ENCODE data around the gene CTNS.

CTNS gene

DNA sequence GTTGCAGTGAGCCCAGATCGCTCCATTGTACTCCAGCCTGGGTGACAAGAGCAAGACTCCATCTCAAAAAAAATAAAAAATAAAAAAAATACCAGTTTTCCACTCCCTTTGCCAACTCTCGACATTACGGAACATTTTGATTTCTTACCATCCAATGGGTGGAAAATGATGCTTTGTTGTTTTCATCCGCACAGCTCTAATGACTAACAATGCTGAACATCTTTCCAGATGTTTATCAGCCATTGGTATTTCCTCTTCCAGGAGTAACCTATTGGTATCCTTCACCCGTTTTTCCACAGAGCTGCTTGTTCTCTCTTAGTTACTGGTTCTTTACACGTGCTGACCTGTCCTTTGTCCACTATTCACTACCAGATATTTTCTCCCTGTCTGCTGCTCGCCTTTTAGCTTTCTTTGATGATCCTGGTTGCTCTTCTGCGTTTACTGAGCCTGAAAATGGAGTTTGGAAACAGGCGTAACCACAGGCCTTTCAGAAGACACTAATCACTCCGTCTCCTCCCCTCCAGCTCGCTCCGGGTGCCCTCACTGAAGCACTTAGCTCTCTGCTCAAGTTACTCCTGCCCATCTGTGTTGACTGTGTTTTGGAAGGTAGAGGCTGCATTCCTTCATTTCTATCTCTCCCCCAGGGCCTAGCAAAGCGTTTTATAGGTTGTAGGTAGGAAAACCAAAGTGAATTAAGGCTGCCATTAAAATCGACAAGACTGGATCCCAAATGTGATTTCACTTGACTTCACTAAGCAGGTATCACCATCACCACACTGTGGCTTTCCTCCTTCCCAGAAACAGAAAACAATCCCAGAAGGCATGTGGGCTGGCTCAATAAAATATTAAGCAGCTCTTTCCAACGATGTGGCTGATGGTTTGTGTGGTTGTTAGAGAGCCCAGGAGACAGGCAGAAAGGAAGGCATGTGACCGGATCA is 9.5 kb upstream of the CTNS start:
- DNase-seq = no peak

DNA sequence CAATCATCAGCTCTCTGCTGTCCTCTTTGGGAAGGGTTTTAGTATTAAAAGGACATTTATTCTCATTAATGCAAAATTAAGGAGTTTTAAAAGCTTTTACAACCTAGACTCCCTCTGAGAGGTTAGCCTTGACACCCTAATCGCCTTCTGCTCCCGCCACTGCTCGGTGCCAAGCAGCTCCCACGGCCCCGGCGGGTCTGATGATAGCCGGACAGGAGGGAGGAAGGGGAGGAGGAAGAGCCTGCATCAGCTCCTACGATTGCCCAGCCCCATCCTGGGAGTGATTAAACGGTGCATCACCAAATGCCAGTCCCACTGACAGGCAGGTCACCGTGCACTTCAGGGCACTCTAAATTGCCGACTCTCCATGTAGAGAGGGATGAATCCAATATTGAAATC is 8.8 kb upstream of the CTNS start:
- no peak for DNase-seq

DNA sequence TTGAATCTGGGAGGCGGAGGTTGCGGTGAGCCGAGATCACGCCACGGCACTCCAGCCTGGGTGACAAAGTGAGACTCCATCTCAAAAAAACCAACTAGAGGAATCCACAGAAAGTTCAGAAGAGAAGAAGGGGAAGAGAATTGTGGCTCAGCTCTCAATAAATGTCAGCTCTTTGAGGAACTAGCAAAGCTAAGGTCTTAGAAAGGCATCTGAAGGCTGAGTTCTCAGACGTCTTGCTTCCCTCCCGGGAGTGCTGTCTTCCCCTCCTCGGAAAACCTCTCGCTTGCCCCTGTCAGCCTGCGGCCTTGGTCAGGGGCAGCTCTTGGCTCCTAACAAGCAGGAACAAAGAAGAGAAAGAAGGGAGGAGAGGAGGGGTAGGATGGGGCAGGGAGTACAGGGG is 5.8 kb upstream of the CTNS start:
- no peak for DNase-seq

DNA sequence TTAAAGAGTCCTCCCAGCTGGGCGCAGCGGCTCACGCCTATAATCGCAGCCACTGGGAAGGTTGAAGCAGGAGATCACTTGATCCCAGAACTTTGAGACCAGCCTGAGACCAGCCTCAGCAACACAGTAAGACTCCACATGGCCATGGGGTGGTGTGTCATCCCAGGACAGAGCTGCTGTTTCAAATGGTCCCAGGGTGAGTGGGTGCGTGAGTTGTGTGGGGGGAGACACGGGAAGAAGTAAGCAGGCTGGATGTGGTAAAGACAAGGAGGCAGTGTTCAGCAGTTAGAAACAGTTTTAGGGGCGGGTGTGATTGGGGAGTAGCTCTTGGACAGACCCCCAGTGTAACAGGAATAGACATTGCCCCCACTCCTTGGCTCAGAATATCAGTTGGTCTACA is 4.3 kb upstream of the CTNS start:
- DNase-seq = no peak

DNA sequence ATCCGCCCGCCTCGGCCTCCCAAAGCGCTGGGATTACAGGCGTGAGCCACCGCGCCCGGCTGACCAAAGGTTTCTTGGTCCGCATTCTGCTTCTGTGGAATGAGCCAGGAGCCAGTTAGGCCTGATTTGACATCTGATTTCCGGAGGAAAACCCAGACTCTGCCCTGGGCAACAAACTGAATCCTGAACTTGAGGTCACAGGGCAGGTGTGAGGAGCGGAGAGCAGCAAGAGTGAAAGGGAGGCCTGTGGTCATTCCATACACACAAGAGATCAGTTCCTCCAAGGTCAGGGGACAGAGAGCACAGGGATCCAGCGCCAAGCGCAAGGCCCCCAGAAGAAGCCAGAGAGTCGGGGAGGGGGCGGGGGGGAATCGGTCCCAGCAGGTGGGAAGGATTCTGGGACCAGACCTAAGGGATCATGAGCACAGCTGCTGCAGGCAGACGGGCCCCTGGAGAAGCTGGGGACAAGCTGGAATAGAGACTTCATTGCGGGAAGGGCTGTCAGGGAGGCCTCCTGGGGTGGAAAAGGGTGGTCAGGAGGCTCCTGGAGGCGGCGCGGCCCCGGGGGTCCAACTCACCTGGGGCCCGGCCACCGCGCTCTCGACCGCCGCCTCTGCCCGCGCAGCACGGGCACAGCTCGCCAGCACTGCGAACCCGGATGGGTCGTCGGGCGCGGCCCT is 946 bp upstream of the CTNS start:
- no peak for DNase-seq

DNA sequence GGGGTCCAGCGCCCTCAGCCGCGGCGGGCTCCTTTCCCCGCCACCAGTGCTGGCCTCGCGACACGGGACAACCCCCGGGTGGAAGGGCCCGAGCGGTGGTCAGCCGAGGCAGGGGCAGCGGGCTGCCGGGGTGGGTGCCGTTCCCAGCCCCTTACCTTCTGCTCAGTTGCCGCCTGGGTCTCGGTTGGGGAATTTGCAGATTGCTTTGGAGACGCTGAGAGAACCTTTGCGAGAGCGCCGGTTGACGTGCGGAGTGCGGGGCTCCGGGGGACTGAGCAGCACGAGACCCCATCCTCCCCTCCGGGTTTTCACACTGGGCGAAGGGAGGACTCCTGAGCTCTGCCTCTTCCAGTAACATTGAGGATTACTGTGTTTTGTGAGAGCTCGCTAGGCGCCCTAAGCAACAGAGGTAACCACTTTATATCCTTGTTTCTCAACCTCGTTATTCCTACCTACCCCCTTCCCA is 381 bp downstream of the CTNS start:
- peak; percentile 18 for DNase-seq

GRCh38 chr17:3639981-3640596 is 3.5 kb downstream of the CTNS start:
- DNase-seq = no peak

GRCh38 chr17:3641014-3641413 is 4.5 kb downstream of the CTNS start:
- DNase-seq = no peak

DNA sequence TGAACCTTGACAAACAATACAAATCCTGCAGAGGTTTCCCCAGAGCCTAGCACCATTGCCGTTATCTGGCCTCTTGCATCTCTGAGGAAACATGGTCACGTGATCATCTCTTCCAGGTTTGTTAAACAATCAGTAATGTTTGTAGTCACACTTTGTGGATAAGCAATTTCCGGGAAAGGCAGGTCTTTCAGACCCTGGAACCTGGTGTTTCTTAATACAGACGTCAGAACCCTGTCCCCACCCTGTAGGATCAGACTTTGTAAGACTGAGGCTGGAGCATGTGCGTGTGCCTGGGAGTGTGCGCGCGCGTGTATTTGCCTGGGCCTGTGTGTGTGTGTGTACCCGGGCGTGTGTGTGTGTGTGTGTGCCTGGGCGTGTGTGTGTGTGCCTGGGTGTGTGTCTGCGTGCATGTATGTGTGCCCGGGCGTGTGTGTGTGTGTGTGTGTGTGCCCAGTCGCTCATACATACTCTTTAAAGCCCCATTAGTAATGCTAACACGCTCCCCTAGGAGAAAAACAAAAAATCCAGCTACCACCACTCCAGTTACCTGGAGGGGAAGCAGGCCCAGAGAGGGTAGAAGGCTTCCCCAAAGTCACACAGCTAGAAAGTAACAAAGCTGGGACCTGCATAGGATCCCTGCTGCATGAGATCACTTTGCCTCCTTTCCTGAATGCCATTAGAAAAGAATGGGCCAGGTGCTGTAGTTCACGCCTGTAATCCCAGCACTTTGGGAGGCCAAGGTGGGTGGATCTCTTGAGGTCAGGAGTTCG is 5.3 kb downstream of the CTNS start:
- no peak for DNase-seq

GRCh38 chr17:3643889-3644349 is 7.4 kb downstream of the CTNS start:
- DNase-seq = no peak

GRCh38 chr17:3645310-3645709 is 8.8 kb downstream of the CTNS start:
- DNase-seq = no peak

- DNase-seq = no peak
Observed at GRCh38 chr17:3647251-3647650, 10.7 kb downstream of the CTNS start.

DNA sequence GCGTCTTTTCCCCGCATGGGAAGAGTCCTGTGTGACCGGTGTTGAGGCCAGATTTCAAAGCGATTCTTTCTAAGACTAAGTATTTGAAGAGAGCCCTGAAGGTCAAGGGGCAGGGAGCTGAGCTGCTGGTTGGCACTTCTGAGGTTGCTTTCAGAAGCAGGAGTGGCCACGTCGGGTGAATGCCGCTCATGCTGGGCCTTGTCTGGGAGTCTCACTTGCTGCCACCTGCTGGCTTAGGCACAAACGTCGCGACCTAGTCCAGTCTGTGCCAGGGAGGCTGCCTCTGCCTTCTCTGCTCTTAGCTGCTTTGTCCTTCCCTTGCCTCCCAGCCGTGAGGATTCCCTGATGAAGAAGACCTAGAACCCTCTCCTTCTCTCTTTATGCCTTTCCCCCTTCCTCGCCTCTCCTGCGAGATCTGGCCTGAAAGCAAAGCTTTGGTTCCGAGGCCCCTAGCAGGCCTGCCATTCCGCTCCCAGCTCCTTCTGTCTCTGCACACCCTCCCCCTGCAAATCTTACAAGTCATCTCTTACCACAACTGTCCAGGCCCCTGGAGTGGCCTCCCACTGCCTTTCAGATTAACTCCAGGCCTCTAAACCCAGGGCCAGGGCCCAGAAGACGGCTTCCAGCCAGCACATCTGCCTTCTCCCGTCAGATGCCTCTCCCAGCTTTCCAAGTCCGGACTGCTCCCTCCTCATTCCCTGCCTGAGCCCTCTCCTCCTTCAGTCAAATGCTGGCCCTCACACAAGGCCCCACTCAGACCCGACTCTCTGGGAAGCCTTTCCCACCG is 11.4 kb downstream of the CTNS start:
- DNase-seq = peak; percentile 52

DNA sequence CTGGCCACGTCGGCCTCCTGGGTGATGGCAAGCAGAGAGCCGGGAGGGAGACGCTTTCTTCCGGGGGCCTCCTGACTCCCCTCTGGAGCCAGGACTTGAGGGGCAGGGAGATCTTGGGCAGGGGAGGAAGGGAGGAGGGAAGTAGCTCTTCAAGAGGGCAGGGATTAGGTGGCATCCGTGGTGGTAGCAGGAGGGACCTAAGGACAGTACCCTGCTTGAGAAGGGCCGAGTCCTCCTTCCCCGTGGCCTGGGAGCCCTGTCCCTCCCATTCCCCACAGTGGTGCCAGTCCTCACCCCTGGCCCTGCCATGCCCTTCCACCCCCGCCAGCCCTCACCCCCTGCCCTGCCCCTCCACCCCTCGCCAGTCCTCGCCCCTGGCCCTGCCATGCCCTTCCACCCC is 19.2 kb downstream of the CTNS start:
- DNase-seq = no peak

- DNase-seq = no peak
Observed at GRCh38 chr17:3656353-3656752, 19.8 kb downstream of the CTNS start.

GRCh38 chr17:3656755-3657587 is 20.4 kb downstream of the CTNS start:
- DNase-seq = no peak

DNA sequence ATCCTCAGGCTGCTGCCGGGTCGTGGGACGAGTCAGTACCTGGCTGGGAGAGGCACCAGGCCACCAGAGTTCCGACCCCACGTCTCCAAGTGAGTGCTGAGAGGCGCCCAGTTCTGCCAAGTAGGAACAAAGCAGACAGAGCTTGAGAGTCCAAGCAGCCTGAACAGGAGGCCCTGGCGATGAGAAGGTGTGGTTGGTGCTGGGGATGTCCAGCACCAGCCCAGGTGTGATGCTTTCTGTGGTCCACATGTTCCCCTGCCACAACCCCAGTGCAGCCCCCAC is 21.0 kb downstream of the CTNS start:
- no peak for DNase-seq

DNA sequence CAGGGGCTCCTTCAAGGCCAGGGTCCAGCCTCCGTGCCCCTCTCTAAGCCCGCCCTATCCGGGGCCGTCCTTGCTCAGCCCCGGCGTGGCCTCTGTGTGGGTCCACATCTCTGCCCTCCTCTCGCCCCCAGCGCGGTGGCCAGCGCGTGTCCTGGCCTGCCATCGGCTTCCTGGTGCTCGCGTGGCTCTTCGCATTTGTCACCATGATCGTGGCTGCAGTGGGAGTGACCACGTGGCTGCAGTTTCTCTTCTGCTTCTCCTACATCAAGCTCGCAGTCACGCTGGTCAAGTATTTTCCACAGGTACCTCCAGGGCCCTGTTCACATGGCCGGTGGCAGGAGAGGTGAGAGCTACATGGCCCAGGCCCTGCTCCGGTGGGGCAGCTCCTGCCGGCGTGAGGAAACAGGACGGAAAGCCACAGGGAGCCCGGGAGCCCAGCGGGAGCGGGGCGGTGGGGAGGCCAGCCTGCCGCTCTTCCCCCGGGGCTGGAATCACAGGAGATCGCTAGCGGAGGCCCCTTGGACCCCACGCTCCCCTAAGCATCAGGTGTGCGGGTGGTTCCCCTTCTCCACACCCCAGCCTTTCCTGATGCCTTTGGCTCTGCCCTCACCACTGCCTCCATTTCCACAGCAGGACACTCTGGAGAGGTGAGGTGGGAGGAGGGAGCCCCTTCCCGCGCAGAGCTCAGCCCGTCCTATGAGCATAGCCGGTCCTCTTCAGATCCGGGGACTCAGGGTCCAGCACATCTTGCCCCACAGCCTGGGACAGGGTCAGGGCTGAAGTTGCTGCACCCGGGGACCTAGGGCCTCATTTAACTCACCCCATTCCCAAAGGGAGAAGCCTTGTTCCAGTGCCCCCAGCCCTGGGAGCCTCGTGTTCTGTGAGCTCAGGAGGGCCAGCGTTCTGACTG is 21.6 kb downstream of the CTNS start:
- DNase-seq = no peak

DNA sequence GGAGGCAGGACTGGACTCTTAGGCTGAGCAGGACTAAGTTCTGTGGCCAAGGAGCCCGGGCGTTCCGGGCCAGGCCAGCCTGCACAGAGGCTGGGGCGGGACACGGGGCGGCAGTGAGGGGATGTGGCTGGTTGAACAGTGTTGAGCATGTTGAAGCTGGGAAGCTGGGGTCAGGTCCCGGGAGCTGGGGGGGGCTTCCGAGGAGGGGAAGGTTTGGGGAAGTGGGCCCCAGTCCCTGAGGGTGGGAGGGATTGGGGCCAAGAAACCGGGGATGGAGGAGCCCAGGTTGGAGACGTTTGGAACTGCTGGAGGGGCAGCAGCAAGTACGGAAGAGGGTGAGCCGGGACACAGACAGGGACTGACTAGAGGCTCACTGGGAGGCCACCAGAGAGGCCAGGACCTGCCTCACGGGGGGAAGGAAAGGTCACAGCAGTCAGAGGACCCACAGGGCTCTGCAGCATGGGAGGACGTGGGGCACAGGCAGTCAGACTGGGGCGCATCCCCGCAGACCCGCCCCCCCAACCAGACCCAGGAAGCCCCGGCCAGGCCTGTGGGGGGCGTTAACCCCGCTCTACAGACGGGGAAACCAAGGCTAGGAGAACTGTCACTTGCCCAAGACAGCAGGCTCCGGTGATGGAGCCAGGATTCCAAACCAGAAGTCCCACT is 22.4 kb downstream of the CTNS start:
- DNase-seq = no peak
